K562 treated with DMSO at 1 percent for 48 hours (cell line): ENCODE measurements around the gene ATXN3L. TPM values are rescaled to one million over a fixed set of nuclear protein-coding genes. Genes with fewer than 3 reads are reported as not detected.

Experiments
- total RNA-seq: library from RNA; unstranded; fragments of 300-600 nt; gene quantifications from 2 replicates; pipeline ENCODE4 v1.2.3, GENCODE V29; 2022; ENCODE audit warnings: low replicate concordance; ENCODE audit errors: extremely low read depth

ATXN3L gene
- total RNA-seq, result not detected in 2 replicates

GRCh38 chrX:13319953-13320352 is at the start of gene ATXN3L:
TSS of gene ATXN3L (minus strand) at chrX:13320053. CDS start at chrX:13319934, 119 bp downstream.

Other genes with a start within 250 kb of the ATXN3L start
- gene EGFL6, start 249.5 kb upstream of the ATXN3L start, total RNA-seq, result not detected in 2 replicates